K562 (cell line): ENCODE measurements around the gene SUDS3.

ENCODE experiments used
- CHCHD3 ChIP-seq: fragments of 250-450 bp; sonication (Bioruptor Pico); IDR thresholded peaks from 2 replicates; pipeline ENCODE4 v2.1.2; 2022; ENCODE audit warnings: mild to moderate bottlenecking
- RBFOX2 ChIP-seq: fragments of 200-400 bp; formaldehyde crosslinking; IDR thresholded peaks from 2 replicates; pipeline ENCODE4 v1.6.1; 2017; ENCODE audit warnings: low read depth, mild to moderate bottlenecking, low read length, moderate library complexity
- TCF7L2 ChIP-seq: fragments of 150-350 bp; IDR thresholded peaks from 2 replicates; pipeline ENCODE4 v1.6.1; 2016; ENCODE audit warnings: low read depth, mild to moderate bottlenecking, low read length, moderate library complexity
- ZNF184 ChIP-seq: sonication (generic); formaldehyde crosslinking; IDR thresholded peaks from 2 replicates; pipeline ENCODE4 v1.5.0; 2020; ENCODE audit warnings: missing genetic modification reagents
- TF ChIP-seq, protein P1 (sequence below): IDR thresholded peaks from 2 replicates; pipeline ENCODE4 v1.6.1; 2012; ENCODE audit warnings: low read depth, low read length, improper control_type of control experiment, borderline replicate concordance
- TF ChIP-seq, protein P2 (sequence below): sonication (generic); formaldehyde crosslinking; IDR thresholded peaks from 2 replicates; pipeline ENCODE4 v1.9.0; 2022; ENCODE audit warnings: mild to moderate bottlenecking, missing genetic modification reagents

DNA sequence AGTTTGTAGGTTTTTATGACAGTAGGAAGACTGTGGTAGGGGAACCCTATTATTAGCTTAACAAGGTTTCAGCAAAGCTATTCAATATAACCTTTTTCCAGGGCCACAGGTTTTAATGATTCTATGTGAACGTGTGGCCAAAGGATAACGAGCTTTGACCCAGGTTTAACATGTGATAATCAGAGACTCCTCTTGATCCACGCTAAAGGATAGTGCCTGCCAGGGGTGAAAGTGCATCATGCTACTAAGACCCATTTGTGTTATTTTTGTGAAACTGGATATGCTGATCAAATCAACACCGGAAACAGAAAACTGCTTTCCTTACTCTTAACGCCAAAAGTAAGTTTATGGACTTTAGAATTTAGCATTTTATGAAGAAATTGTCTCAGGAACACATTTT, 2.7 kb upstream of the SUDS3 start:
- TF ChIP-seq, protein P1, sequence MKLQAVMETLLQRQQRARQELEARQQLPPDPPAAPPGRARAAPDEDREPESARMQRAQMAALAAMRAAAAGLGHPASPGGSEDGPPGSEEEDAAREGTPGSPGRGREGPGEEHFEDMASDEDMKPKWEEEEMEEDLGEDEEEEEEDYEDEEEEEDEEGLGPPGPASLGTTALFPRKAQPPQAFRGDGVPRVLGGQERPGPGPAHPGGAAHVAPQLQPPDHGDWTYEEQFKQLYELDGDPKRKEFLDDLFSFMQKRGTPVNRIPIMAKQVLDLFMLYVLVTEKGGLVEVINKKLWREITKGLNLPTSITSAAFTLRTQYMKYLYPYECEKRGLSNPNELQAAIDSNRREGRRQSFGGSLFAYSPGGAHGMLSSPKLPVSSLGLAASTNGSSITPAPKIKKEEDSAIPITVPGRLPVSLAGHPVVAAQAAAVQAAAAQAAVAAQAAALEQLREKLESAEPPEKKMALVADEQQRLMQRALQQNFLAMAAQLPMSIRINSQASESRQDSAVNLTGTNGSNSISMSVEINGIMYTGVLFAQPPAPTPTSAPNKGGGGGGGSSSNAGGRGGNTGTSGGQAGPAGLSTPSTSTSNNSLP, result no peak
- no peak for TF ChIP-seq CHCHD3 (CRISPR knock-in tag)
- no peak for TF ChIP-seq ZNF184
- no peak for TF ChIP-seq RBFOX2
- TF ChIP-seq, protein P2, sequence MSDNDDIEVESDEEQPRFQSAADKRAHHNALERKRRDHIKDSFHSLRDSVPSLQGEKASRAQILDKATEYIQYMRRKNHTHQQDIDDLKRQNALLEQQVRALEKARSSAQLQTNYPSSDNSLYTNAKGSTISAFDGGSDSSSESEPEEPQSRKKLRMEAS (CRISPR knock-in tag), result no peak
- no peak for TF ChIP-seq TCF7L2
